ENCODE data around the gene FDXACB1.

GRCh38 chr11:111835665-111836064 is 43.3 kb downstream of the FDXACB1 start:
- TF ChIP-seq, protein P1, sequence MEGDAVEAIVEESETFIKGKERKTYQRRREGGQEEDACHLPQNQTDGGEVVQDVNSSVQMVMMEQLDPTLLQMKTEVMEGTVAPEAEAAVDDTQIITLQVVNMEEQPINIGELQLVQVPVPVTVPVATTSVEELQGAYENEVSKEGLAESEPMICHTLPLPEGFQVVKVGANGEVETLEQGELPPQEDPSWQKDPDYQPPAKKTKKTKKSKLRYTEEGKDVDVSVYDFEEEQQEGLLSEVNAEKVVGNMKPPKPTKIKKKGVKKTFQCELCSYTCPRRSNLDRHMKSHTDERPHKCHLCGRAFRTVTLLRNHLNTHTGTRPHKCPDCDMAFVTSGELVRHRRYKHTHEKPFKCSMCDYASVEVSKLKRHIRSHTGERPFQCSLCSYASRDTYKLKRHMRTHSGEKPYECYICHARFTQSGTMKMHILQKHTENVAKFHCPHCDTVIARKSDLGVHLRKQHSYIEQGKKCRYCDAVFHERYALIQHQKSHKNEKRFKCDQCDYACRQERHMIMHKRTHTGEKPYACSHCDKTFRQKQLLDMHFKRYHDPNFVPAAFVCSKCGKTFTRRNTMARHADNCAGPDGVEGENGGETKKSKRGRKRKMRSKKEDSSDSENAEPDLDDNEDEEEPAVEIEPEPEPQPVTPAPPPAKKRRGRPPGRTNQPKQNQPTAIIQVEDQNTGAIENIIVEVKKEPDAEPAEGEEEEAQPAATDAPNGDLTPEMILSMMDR (IDR thresholded peaks at IDR 0.05; ENCODE audit: insufficient read depth, low read depth, low read length): no peak
- no peak for TF ChIP-seq EZH2 (IDR thresholded peaks at IDR 0.05; ENCODE audit: insufficient read depth, low read length)

Measured in astrocyte (in vitro differentiated cells and primary cell).